ENCODE data around the gene FRMD7. TPM values are rescaled to one million over a fixed set of nuclear protein-coding genes. Genes with fewer than 3 reads are reported as not detected.

The FRMD7 gene
- total and polyA plus RNA-seq, 10 of the 15 experiments (the other 5 are each of a cell fraction or from before 2014, with no cell fraction given): 0.03 to 0.94 TPM; not detected in 8

DNA sequence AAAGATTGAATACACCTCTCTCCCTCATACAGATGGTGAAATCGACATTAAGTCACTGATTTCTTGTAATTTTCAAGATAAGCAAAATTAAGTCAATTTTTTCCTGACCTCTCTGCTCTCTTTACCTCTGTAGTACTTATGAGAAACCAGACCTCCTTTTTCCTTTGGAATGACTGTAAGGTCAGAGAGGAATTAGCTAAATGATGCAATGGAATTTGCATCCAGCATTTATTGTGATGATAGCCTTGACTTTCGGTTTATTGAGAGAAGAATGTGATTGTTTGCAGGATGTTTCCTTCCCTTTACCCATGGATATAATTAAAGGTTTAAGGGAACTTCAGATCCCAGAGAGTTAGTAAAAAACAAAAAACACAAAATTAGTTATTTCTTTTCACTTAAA lies 82.4 kb downstream of the FRMD7 start (continued):
- no peak for TF ChIP-seq ETV6 (conservative IDR thresholded peaks at IDR 0.05 in 1 of 2, IDR thresholded peaks at IDR 0.05 in 1 of 2; ENCODE audit: borderline replicate concordance in 1 of 2, low read depth in 1 of 2)
- TF ChIP-seq, protein P1, sequence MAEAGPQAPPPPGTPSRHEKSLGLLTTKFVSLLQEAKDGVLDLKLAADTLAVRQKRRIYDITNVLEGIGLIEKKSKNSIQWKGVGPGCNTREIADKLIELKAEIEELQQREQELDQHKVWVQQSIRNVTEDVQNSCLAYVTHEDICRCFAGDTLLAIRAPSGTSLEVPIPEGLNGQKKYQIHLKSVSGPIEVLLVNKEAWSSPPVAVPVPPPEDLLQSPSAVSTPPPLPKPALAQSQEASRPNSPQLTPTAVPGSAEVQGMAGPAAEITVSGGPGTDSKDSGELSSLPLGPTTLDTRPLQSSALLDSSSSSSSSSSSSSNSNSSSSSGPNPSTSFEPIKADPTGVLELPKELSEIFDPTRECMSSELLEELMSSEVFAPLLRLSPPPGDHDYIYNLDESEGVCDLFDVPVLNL (IDR thresholded peaks at IDR 0.05; ENCODE audit: low read depth, low read length): no peak

DNA sequence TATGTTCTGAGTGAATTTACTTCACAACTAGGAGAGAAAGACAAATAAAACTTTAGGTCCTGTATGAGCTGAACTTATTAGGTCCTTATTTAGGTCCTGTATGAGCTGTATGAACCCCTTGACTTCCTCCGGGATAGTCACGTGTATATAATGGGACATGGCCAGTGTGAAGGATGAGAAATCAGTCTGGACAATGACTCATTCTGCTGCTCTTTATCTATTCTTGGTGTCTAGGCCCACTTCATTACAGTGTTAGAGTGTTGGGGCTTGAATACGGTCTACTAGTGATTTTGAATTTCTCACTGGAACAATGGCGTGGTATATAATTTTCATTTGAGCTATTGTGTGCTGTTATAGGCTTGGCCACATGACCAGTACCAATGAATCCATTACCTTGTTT lies 82.9 kb downstream of the FRMD7 start:
- H3K9ac ChIP-seq (ENCODE audit: control insufficient read depth, insufficient read depth, low read length): no peak overlapping the region
- no peaks in the 10 kb centered on the region for H3K27me3 ChIP-seq (replicated peaks in 1 of 2; ENCODE audit: control insufficient read depth in 2 of 2, insufficient read depth in 2 of 2, low read length in 1 of 2)
- DNase-seq (ENCODE audit: low read depth, low spot score) (no peak), FAIRE-seq (no peak), ATAC-seq (no peak; the same call in 2 of the 3 replicates)
- in situ Hi-C loops (cut with MboI): no loop called here
- H3K4me2 ChIP-seq (ENCODE audit: control insufficient read depth, insufficient read depth): no peak overlapping the region
- BruUV-seq (replicated peaks): no TSS peak
- no peak for TF ChIP-seq ZBED1 (IDR thresholded peaks at IDR 0.05; ENCODE audit: borderline replicate concordance)
- TF ChIP-seq, protein P2, sequence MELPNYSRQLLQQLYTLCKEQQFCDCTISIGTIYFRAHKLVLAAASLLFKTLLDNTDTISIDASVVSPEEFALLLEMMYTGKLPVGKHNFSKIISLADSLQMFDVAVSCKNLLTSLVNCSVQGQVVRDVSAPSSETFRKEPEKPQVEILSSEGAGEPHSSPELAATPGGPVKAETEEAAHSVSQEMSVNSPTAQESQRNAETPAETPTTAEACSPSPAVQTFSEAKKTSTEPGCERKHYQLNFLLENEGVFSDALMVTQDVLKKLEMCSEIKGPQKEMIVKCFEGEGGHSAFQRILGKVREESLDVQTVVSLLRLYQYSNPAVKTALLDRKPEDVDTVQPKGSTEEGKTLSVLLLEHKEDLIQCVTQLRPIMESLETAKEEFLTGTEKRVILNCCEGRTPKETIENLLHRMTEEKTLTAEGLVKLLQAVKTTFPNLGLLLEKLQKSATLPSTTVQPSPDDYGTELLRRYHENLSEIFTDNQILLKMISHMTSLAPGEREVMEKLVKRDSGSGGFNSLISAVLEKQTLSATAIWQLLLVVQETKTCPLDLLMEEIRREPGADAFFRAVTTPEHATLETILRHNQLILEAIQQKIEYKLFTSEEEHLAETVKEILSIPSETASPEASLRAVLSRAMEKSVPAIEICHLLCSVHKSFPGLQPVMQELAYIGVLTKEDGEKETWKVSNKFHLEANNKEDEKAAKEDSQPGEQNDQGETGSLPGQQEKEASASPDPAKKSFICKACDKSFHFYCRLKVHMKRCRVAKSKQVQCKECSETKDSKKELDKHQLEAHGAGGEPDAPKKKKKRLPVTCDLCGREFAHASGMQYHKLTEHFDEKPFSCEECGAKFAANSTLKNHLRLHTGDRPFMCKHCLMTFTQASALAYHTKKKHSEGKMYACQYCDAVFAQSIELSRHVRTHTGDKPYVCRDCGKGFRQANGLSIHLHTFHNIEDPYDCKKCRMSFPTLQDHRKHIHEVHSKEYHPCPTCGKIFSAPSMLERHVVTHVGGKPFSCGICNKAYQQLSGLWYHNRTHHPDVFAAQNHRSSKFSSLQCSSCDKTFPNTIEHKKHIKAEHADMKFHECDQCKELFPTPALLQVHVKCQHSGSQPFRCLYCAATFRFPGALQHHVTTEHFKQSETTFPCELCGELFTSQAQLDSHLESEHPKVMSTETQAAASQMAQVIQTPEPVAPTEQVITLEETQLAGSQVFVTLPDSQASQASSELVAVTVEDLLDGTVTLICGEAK (IDR thresholded peaks at IDR 0.05; ENCODE audit: borderline replicate concordance): no peak
- no peak for TF ChIP-seq SIN3A (IDR thresholded peaks at IDR 0.05; ENCODE audit: low read depth, low read length)
- peaks cover 52% of the 10 kb centered on the region for H3K79me2 ChIP-seq (ENCODE audit: control insufficient read depth, insufficient read depth, low read length)
- H3K27ac ChIP-seq (ENCODE audit: control insufficient read depth, insufficient read depth): no peak overlapping the region
- WGBS (ENCODE audit: insufficient coverage, insufficient replicate concordance, low lambda C conversion rate, missing lambda C conversion rate): 31% methylated on average over 4 of the region's 4 CpGs
- H3K36me3 ChIP-seq (ENCODE audit: control insufficient read depth in 2 of 2, insufficient read depth in 2 of 2, low read length in 1 of 2): no peaks in the 10 kb centered on the region
- H4K20me1 ChIP-seq (ENCODE audit: control insufficient read depth, insufficient read depth): no peaks in the 10 kb centered on the region
- intact Hi-C loops (cut with micrococcal nuclease; ENCODE audit: unreplicated experiment): no loop called here
- H3K4me3 ChIP-seq: no peak overlapping the region
- ChIA-PET SMC1A (ENCODE audit: uncharacterized antibody, unreplicated experiment) (interaction anchor here (1.0 to 1.5 kb wide), 4 partner anchors 10 to 26 kb away, joined by 4 to 7 read pairs (median 5); no protein-coding TSS in a partner anchor), RAD21 (ENCODE audit: unreplicated experiment) (interaction anchor here (1.0 kb wide), 1 partner anchor 21 kb away, joined by 4 read pairs; no protein-coding TSS in a partner anchor), CTCF (interaction anchor here (0.9 kb wide), 1 partner anchor 9 kb away, joined by 3 read pairs; no protein-coding TSS in a partner anchor), POLR2A (no interaction called here)
- H2AFZ ChIP-seq (ENCODE audit: control insufficient read depth, low read depth, low read length): no peak overlapping the region
- no peaks in the 10 kb centered on the region for H3K4me1 ChIP-seq (ENCODE audit: control insufficient read depth, insufficient read depth, low read length)
- no peaks in the 10 kb centered on the region for H3K9me3 ChIP-seq (replicated peaks; ENCODE audit: control insufficient read depth, insufficient read depth, low read length)
